Effector CD8-positive, alpha-beta T cell (primary cell): ENCODE results near the gene EFCAB8.

Experiments used
- DNase-seq: peaks from one replicate; lab custom pipeline; 2025; lab: John Stamatoyannopoulos, UW
- total RNA-seq, 4 experiments: gene quantifications; one replicate each; lab custom pipeline; 2026; lab: John Stamatoyannopoulos, UW

Gene EFCAB8
- total RNA-seq = 2.9 to 7.0 (median 3.3) reads per million in 4 experiments

GRCh38 chr20:32858701-32859372 lies at the start of gene EFCAB8:
Gene EFCAB8 (plus strand): TSS chr20:32858923. CDS start chr20:32863793, 4,870 bp downstream.
- no peak for DNase-seq

- DNase-seq = no peak
Observed at GRCh38 chr20:32809907-32810306, 48.8 kb upstream of the EFCAB8 start.

DNA sequence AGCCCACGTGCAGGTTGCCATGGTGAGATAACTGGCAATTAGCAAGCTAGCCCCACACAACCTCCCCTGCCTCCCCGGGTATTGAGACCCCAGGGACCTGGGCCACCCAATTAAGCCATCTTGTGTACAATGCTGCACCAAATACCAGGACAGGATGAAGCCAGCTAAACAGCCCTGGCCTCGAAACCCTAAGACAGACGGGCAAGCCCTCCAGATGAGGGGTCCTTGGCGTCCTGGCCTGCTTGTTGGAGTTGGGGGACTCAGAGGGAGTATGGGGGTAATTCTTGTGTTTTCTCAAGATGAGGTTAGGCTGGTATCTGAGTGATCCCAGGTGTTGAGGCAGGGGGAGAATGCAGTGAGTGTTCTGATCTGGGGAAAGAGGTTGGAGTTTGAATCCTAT lies 47.8 kb upstream of the EFCAB8 start:
- no peak for DNase-seq

- DNase-seq = no peak
Observed at GRCh38 chr20:32811886-32812285, 46.8 kb upstream of the EFCAB8 start.

GRCh38 chr20:32819992-32820697 lies 38.6 kb upstream of the EFCAB8 start:
- peak; percentile 73 for DNase-seq

DNA sequence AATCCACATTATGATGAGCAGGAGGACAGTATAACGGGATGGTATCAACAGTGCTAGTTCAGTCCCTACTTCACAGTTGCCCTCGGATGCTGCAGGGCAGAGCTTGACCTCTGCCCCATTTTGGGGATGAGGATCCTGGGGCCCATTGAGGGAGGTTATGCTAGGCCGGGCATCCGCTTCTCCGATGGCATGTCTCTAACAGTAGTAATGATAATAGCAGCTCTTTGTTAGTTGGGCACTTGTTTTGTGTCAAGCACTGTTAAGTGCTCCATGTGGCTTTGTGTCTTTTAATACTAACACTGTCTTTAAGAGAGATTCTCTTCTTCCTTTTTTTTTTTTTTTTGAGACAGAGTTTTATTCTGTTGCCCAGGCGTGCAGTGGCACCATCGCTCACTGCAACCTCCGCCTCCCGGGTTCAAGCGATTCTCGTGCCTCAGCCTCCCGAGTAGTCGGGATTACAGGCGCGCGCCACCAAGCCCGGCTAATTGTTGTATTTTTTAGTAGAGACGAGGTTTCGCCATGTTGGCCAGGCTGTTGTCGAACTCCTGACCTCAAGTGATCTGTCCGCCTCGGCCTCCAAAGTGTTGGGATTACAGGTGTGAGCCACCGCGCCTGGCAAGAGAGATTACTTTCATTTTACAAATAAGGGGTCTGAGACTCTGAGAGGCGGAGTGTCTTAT lies 37.9 kb upstream of the EFCAB8 start:
- DNase-seq = no peak

DNA sequence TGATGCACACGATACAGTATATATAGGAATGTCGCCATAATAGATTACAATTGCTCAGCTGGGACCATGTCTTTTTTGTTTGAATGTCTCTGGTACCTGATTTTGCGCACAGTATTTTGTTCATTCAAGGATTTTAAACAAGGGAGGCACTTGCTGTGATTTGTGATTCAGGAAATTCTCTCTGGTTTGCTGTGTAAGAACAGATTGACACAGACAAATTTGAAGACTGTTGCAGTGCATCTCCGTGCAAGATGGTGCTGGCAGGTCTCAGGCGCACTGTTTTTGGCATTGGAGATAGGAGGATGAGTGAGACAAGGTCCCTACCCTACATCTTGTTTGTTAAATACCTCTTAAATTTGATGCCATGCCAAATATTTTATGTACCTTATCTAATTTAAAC lies 36.5 kb upstream of the EFCAB8 start:
- DNase-seq = no peak

DNA sequence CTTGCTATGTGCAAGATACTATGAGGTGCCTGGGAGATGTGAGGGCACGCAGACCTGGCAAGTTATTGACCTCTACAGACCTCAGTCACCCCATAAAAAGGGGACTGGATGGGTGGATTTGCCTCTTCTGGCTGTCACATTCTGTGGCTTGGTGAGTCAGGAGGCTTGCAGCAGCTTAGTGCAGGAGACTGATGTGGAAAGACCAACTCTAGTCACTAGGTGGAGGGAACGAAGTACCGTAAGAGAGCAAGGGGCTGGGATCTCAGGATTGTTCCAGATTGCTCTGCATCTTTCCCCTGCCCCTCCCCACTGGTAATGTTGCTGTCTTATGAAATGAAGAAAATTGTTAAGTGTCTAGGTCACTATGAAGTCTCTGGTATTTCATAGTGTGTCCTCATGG lies 35.6 kb upstream of the EFCAB8 start:
- DNase-seq = no peak

GRCh38 chr20:32823737-32824588 lies 34.8 kb upstream of the EFCAB8 start:
- no peak for DNase-seq

- no peak for DNase-seq
Observed at GRCh38 chr20:32828029-32828680, 30.6 kb upstream of the EFCAB8 start.

DNA sequence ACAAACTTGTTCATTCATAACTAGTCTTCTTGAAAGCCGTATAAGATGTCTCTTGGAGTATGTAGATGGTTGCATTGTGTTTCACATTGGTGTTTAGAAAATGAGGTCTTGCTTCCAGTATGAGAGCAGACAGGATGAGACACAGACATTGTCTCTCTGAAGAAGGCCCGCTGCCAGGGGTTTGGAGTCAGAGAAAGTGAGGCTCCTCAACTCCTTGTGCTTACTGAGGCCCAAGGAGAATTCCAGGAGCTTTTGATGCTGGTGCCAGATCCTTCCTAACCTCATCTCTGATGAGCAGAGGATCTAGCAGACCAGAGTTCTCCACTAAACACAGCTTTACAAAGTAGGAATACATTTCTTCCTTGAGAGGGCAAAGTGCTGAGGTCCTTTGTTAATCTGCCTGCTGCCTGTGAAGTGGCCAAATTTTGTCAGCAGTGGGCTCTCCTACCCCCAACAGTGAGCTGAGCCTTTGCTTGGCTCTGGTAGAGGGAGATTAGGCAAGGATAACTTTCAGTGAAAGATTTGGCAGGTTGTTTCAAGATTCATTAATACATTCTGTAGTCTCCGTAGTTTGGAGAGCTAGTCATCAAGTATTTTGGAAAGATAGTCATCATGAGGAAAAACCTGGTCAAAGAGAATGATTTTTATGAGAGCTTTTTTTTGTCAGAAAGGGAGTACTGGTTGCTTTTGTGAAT lies 29.3 kb upstream of the EFCAB8 start:
- no peak for DNase-seq

DNA sequence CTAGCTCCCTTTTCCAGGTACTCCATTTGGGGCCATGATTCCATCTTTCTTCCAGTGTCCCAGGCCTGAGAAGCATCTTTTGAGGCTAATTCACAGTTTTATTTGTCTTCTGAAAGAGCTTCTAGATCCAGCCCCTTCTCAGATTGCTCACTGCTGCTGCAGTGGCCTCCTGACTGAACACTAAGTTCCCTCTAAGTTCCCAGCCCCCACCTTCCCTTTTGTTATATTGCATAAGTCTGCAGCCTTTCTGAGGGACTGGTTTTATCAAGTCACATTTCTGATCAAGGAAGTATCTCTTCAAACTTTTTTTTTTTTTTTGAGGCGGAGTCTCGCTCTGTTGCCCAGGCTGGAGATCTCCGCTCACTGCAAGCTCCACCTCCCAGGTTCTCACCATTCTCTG lies 28.3 kb upstream of the EFCAB8 start:
- no peak for DNase-seq

DNA sequence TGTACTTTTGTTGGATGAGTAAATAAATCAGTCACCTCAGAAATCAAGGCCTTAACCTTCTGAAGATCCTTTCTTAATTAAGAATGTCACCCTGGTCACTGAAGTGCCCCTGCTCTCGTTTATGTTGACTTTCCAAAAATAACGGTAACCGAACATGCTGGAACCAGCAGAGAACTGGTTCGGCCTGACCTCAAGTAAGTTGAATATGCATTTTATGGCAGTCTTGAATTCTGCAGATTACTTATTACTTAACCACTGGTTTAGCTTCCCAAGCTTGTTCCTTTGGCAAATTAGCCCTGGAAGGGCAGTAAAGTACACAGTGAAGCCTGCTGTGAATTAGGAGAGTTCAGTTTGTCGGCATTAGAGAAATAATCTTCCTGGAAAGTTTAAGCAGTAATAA lies 26.7 kb upstream of the EFCAB8 start:
- no peak for DNase-seq

DNA sequence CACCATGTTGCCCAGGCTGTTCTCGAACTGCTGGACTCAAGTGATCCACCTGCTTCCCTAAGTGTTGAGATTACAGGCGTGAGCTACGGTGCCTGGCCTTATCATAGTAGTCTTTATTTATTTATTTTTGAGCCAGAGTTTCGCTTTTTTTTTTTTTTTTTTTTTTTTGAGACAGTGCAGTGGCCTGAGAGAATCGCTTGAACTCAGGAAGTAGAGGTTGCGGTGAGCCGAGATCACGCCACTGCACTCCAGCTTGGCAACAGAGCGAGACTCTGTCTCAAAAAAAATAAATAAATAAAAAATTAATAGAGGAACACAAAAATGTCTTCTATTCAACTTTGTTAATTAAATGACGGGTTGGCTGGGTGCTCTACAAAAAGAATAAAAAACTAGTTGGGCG lies 26.1 kb upstream of the EFCAB8 start:
- no peak for DNase-seq

- DNase-seq = no peak
Observed at GRCh38 chr20:32834972-32835371, 23.8 kb upstream of the EFCAB8 start.

DNA sequence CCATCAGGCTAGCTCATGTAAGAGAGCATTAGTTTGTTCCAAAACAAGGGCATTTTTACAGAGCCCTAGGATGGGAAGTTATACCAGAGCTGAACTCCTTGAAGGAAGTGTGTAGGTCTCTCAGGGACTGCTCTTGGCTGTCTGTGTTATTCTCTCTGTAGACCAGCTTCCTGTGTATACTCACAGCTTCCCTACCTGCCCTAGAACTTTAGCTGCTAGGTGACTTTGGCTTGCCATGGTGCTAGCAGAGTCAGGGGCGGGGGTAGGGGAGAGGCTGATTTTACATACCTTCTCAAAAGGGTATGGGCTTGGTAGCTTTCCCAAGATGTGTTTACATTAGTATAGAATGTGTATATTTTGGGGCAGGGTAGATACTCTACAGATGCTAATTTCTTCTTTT lies 21.6 kb upstream of the EFCAB8 start:
- DNase-seq = no peak

GRCh38 chr20:32839227-32839981 lies 19.3 kb upstream of the EFCAB8 start:
- DNase-seq = no peak

GRCh38 chr20:32839982-32840285 lies 18.8 kb upstream of the EFCAB8 start:
- DNase-seq = no peak

DNA sequence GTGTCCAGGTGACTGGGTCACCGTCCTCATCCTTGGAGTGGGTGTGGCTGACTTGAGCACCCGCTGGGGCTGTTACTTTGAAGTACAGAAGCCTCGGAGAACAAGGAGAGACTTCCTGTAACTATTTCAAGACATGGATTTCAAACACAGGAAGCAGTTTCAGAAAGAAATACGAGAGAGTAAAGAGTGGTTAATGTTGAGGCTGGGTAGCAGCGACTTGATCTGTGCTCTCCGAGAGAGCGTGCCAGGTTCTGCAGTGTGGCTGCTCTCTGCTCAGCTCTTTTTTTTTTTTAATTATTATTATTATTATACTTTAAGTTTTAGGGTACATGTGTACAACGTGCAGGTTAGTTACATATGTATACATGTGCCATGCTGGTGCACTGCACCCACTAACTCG lies 17.5 kb upstream of the EFCAB8 start:
- no peak for DNase-seq

DNA sequence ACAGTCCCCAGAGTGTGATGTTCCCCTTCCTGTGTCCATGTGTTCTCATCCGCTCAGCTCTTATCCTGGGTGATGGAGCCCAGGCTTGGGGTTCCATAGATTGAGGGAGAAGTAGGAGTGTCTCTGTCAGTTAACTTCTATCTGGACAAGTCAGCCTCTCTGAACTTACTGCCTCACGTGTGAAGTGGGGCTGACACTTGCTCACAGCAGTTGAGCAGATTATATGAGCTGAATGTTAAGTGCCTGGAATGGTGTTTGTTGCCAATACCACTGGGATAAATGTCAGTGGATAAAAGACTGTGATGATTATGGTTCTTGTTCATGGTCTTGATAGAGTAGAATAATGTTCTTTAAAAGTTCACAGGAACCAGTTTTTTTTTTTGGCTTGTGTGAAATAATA lies 17.1 kb upstream of the EFCAB8 start:
- no peak for DNase-seq
